ENCODE results near the gene FRMD4B.

Gene FRMD4B

DNA sequence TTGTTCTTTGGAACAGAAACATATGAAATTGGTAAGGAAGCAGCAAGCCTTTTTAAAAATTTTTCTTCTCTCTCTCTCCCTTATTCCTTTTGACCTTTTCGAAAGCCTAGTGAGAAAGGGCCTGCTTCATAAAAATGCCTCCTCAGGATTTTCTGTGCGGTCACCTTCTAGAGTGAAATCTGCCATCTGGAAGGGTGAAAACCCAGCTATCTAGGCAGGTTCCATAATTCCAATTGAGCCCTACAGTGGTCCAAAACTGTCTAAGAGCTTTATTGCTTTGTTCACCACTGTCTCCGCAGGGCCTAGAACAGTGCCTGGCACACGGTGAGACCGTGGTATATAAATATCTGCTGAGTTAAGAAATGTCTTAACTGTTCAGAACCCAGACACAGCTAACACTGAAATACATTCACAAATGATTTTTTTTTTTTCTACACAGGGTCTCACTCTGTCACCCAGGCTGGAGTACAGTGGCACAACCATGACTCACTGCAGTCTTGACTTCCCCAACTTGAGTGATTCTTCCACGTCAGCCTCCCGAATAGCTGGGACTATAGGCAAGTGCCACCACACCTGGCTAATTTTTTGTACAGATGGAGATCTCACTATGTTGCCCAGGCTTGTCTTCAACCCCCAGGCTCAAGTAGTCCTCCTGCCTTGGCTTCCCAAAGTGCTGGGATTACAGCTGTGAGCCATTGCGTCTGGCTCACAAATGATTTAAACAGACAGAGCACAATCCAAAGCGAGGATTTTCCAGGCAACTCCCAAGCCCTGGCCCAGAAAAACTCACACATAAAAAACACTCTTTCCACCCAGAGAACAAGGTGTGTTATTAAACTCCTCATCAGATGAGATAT lies 64.4 kb downstream of the FRMD4B start:
- no peak for DNase-seq

DNA sequence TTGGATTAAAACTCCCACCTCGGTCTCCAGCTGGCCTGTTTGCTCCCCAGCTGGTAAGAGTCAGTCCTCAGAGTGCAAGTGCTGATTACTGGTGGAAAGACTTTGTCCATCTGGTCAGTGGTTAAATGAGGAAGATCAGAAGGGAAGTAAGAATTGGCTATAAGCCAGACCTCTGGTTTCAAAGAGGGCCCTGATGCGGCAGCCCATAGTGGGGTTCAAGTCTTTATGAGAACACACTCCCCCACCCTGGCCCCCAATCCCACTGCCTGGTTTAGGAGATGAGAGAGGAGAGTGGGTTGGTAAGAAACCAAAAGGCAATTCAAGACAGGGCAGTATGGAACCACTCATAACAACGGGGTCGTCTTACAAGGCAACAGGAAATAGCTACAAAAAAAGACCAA lies 65.0 kb downstream of the FRMD4B start:
- no peak for DNase-seq

DNA sequence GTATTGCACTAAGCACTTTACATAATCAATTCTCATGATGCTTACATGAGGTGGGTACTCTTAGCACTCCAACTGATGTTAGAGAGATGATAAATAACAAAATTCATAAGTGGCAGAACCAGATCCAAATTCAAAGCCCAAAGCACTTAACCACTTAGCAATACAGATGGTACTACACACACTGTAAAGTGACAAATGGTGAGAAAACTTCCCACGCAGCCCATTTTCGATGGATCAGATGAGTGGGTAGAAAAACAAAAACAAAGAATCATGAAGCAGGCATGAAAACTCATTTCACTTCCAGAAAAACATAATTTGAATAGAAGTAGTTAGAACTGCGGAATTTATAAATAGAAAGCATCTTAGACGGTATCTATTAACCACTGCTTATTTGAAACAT lies 66.2 kb downstream of the FRMD4B start:
- no peak for DNase-seq

DNA sequence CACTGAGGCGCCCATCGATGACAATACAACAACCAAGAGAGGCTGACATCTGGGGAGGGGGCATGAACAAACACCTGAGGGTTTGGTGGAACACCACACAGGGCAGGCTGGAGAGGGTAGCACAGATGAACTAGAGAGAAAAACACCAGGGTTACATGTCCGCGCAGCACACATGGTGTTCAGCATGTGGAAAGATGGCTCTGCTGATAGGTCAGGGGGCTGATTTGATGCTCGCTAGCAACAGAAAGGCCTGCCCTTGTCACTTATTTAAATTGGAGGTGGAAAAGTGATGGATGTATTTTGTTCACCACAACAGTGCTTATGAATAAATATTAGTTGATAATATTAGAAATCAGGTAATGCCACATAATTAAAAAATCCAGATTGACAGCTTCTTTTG lies 67.5 kb downstream of the FRMD4B start:
- no peak for DNase-seq

DNA sequence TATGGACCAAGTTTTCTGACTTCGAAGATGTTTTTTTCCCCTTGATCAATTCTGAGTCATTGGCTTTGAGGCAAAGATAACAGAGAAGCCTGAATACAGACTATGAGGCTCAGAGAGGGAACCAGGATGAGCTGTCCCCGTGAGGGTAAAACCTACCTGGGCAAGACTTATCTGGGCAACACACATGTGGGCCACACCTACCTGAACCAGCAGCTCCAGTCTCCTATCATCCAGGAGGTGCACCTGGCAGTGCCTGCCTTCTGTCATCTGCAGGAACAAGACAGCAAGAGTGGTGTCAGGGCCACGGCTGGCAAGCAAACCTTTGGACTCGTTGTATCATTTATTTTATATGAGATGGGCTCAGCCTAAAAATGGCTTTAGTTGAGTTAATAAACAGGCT lies 72.6 kb downstream of the FRMD4B start:
- no peak for DNase-seq

DNA sequence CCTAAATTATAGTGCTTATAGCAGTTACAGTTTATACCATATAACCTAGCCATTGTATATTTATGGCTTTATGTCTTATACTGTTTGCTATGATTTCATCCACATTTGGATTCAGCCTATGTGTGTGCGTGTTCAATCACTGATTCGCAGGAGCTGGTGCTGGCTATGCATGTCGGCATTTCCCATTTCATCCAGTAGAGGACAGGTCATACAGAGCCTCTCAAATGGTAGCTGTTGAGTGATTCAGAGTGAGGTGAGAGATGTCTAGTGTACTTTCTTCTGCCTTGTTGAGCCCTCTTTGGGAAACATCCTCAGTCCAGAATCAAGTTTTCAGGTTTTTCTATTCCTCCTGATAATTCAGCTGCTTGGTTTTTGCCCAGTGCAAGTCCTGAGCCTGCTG lies 76.1 kb downstream of the FRMD4B start:
- DNase-seq = no peak

DNA sequence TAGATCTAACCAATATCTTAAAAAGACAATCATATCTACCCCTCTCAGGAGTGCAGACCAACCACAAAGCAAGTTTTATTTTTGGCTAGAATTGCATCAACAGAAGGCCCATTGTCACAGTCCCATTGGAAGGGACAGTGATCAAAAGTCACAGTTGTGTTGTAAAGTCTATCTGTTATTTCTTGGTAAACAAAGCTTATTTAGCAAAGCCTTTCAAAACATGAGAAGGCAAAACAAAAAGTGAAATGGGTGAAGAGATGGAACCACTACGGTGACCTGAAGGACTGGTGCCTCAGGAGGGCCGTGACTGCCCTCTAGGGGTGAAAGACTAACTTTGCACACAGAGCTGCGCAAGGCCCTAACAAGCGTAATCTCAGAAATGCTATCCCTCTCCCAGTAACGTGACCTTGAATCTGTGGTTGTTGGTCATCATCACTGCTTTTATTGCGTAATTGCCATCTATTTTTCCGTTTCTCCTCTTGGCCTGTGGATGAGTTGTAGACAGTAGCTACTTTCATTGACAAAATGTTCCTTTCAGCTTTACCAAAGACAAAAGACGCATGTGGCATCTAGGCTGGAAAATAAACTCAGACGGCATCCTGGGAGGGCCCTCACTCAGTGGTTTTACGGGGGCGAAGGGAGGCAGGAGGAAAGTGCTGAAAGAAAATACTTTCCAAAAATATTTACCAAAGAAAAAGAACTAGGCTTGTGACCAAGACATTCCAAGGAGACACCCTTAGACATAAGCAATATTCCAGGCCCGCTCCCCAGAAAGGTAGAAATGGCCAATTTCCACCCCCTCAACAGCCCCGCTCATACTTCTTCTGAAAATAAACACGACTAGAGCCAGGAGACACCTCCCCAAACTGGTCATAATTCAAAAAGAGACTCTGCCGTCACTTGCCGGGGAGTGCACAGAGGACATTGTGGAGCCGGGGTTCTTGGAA lies 79.4 kb downstream of the FRMD4B start:
- peak; percentile 45 for DNase-seq

DNA sequence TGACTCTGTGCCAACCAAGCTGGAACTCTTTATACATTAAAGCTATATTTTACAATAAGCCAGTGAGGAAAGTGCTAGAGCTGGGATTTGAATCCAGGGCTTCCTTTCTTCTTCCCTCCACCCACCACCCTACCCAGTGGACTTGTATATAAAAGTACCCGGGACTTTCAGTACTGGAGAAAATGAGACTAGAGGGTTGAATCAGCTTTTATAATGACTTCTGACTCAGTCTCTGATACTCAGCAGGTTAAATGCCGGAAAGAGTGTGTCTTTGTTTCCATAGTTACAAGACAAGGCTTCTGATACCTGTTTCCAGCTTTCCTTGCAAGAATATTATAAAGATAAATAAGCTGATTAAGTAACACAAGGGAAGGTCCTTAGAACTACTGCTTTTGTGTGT lies 80.9 kb downstream of the FRMD4B start:
- DNase-seq = no peak

DNA sequence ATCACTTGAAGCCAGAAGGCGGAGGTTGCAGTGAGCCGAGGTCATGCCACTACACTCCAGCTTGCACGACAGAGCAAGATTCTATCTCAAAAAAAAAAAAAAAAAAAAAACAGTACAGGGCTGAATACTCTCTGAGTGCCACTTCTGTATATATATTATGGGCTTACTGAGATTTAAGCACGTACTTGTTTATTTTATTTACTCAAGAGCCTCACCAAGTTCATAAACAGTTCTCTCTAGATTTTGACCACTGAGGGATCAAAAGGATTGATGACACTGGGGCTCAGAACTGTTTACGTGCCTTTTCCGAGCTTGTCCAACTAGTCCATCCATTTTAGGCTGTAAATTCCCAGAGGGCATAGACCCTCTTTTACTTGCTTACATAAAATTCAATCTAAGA lies 81.5 kb downstream of the FRMD4B start:
- DNase-seq = no peak

DNA sequence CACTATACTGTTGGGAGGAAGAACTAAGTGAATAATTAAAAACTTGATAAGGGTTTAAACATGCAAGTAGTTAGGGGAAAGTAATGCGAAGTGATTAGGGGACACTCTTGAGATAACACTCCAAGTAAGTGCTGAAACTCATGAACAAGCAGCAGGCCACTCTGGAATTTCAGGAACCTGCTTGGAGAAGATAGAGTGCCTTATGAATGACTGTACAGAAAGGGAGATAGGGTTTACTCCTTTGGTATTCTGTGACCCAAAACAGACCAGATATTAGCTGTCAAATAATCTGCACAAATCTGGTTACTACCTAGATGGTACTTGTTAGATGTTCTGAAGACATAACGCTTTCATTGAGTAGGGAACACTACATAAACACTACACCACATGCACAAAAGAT lies 85.6 kb downstream of the FRMD4B start:
- no peak for DNase-seq

DNA sequence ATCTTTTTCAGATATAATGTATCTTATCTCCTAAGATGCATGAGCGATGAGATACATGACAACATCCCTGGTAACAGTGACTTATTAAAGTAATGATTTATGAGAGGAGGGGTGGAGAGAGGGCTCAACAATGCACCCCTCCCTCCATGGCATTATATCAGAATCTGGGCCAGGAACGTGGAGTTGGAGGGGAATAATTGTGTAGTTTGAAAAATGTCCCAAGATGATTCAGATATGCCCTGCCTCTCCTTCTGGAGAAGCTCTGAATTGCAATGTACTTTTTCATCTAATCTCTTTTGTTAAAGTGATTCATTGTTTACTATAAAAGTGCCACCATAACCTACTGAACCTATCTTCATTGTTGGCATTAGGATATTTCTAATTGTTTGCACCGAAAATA lies 86.5 kb downstream of the FRMD4B start:
- DNase-seq = no peak

DNA sequence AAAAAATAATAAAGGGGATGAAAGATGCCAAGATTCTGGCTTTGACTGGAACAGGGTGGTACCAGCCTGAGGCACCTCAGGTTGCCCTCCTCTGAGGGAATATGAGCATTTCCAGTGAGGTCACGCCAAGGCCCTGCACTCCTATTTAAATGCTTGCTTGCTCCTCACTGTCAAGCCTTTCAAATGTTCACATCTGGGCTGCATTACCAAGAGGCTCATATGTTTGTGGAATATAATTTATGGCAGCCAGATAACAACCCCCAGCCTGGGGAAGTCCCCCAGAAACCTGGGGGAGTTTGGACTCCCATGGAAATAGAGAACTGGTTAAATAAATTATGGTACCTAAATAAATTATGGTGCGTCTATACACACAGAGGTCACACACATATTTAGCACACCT lies 88.4 kb downstream of the FRMD4B start:
- DNase-seq = no peak

DNA sequence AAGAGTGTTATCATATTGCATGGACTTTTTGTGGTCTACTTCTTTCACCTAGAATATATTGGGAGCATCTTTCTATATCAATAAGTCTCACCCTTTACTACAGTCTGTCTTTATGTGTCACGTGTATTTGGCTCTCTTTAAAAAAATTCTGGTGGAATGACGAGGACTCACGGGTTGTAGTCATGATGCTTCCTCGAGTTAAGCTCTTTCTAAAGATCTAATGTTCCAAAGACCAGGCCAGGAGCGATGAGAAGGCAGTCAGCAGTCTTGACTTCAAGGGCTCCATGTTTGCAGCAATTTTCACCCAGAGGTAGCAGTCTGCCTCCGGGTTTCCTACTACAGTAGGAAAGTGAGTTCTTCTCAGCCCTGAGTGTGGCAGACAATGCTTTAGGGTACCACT lies 88.9 kb downstream of the FRMD4B start:
- DNase-seq = no peak

DNA sequence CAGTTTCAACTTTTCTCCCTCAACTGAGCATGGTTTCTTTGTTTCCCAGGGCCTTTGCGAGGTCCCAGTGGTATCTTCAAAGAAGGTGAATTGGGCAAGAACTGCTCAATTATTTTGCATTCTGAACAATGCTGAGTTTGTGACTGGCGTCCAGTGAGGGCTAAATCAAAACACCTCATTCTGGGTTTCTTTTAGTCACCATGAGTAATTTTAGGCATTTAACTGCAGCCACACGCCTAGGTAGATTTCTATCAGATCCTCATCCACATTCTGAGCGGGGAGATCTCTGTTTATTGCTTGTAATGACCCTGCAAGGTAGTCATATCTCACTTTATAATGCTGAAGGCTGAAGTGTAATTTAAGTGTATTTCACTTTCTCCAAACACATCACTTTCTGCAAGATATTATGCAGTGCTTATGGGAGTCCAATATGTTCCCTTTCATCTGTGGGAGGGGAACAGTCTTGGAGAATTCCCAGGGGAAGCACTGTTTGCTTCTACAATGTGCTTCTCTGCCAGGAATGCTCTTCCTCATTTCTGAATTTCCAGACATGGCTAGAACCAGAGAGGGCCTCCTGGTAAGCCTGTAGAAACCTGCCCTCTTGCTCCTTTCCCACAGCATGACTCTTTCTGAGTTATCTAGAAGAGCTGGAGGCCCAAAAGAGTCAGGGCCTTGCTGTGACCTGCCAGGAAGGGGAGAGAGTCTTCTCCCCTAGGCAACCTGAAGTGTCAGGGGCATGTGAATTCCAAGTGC lies 91.7 kb downstream of the FRMD4B start:
- DNase-seq = no peak

DNA sequence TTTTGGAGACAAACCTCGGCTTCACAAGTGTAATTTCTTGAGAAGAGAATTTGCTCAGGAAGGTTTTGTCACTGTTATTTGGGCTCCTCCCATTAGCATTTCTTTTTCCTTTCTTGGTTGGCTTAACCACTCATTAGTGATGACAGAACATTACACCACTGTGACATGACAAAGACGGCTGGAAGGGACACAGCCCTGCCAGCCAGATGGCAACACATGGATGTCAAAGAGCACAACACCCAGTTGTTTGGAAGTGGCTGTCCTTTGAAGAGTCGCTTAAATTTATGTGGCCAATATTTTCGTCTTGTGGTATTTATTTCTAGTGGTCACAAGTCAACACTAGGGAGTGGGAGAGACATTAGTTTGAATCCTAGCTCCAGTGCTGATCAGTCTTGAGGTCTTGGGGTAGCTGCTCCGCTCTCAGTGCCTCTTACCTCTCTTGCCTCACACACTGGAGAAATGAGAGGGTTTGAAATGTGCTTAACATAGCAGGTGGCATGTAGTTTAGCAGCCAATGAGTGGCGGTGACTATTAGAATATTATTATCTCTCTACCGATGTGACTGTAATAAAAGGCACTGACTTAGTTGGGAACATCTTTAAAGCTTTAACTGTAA lies 92.8 kb downstream of the FRMD4B start:
- no peak for DNase-seq

DNA sequence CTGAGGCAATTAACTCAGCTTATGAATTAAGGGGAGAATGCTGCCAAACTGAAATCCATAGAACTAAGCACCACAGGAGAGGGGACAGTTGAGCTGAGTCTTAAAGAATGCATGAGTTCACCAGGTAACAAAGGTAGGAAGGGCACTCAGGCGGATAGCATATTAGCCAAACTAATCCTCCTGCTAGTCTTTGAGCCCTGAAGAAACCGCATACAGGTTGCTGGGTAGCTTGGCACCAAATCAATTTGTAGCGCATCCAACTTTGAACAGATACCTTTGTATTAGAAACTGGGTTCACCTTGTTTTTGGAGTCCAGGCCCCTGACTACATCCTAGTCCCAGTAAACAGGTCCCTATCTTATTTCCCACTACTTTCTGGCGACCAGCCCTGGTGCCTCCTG lies 93.7 kb downstream of the FRMD4B start:
- no peak for DNase-seq

DNA sequence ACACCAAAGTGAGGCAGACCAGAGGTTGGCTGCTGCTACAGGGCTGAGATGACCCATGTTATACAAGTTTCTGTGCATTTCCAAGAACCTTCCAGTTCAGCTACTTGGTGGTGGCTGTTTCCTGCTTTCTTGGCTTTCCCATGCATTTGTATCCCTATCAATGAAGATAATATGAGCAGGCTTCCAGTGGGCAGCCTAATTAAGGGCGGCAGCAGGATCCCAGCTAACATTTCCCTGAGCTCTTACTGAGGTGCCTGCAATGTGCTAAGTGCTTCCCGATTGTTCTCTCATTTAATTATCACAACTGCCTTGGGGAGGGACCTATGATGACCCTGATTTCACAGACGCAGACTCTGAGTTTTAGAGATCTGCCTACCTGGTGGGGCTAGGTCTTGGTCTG lies 95.5 kb downstream of the FRMD4B start:
- no peak for DNase-seq

DNA sequence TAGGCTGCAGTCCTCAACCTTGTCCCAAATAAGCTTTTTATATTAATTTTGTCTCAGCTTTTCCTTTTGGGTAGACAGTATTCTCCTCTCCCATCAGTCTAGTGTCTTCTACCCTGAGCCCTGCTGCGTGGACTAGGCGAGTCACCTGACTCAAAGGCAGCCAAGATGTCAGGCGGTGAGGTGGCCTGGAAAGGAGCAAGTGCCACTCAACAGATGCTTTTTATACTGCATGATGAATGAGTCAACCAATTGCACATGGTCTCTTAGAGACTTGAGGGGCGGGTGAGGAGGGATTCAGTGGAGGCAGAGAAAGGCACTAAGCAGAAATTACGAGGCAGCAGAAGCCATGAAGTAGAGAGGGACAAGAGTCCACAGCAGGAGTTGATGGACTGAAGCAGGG lies 95.9 kb downstream of the FRMD4B start:
- DNase-seq = no peak

DNA sequence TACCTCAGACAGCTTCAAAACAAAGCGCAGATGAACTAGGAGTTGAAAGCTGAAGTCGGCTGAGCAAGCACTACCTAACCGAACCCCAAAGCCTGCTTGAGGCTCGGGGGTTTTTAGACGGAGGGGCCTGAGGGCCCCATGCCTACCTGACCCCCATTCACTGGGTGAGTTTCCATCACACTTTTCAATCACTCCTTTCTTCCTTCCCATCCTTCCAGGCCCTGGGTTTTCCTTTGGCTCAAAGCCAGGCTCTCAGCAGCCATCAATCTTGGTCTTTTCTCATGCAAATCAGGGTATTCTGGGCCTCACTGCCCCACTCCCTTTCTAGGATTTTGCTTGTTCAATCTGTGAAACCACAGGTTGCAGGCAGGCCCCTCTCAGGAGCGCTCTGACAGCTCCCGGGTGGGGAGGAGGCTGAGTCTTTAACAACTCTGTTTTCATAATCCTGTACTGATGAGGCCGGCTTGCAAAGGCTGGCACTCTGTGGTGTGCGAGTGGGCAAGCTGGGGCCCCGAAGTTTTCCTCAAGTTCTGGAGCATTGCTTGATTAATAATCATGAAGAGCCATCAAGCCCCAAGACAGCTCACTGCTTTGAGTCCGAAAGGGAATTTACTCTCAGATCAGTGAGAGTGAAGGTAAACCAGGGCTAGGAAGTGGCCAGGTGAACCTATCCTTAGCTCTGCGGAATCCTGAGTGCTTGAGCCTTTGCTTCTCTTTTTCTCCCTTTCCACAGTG lies 97.6 kb downstream of the FRMD4B start:
- DNase-seq = no peak

DNA sequence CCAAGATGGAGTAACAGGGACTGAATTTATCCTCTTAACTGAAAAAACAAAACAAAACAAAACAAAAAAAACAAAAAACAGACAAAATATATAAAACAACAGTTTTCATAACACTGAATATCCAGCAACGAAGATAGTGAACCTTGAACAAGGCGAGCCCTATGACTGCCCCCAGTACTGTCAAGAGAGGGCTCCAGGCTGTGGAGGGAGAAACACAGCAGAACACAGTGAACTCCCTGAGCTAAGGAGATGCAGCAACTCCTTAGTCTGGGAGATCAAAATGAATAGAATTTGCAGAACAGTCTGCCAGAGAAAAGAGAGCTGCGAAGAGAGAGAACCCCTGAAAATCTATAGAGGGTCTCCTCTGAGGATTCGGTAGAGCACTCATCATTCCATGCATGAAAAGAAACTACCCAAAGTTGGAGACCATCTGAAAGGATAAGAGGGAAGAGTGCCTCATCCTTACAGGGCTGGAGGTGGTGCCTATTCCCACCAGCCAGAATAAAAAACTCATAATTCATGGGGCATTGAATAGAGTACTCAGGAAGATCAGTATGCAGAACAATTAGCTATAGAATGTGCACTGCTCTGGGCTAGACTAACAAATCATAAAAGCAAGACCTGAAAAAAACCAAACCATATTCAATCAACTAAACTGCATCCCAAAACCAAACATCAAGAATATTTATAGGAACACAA lies 101.8 kb downstream of the FRMD4B start:
- DNase-seq = no peak

DNA sequence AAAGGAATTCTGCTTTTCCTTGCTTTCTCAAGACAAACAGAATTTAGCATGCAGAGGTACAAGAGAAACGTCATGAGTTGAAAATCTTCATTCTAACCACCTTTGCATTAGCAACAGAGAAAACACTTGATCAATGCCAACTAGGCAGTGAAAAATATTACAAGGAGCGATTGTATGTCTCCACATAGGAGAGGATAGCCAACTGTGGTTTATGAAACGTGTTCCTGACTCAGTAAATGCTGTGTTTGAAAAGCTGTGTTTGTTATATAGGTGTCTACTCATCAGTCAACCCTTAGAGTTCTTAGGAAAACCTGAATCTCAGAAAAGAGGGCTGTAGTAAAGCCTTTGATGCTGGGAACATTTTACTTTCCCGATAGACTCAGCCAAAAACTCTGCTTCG lies 102.4 kb downstream of the FRMD4B start:
- no peak for DNase-seq

DNA sequence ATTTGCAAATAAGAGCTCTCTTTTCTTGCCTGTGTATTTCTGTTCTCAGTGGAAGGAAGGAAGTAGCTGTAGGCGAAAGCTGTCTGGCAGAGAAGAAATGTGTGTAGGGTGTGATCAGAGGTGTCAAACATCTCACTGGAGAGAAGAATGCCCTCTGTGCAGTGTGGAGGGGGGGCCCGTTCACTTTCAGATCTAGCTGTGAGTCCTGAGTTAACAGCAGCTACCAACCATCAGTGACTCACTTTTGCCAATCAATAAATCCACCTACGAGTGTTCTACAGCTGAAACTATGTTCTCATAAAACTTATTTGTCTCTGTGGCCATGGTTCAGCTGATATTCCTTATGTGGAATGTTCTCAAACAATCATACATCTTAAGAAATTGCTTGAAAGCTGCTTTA lies 103.7 kb downstream of the FRMD4B start:
- DNase-seq = no peak

Data from activated effector memory CD4-positive, alpha-beta T cell treated with Interleukin-2 at 50 U/mL for 16 hours (primary cell).